Measurements from ENCODE around the gene STX10. TPM values are rescaled to one million over a fixed set of nuclear protein-coding genes. Genes with fewer than 3 reads are reported as not detected.
A peak's percentile ranks its signal among the peaks of the same experiment; 100 is the strongest.

STX10 gene
- total and polyA plus RNA-seq, 2 experiments from 2014 or later, result 66.5 to 82.2 TPM

- Histone ChIP-seq H3K27me3 (peaks cover 30% of the 10 kb centered on the region), H2AFZ (no peak overlapping the region)
- 21% methylated on average over 5 of the region's 7 CpGs for WGBS (ENCODE audit: low lambda C conversion rate, missing lambda C conversion rate)
These were observed 47.8 kb downstream of the STX10 start for GRCh38 chr19:13102416-13102665.

GRCh38 chr19:13101590-13102415 lies 48.4 kb downstream of the STX10 start:
- H3K4me1 ChIP-seq (ENCODE audit: insufficient read depth), result peaks cover 30% of the 10 kb centered on the region
- no peak overlapping the region for H3K27ac ChIP-seq
- H3K79me2 ChIP-seq, result no peaks in the 10 kb centered on the region
- no peaks in the 10 kb centered on the region for H3K36me3 ChIP-seq (replicated peaks; ENCODE audit: insufficient read depth, low read depth)
- DNase-seq (ENCODE audit: low spot score), result no peak
- H4K20me1 ChIP-seq (ENCODE audit: insufficient read depth, poor library complexity, severe bottlenecking), result peaks cover 4% of the 10 kb centered on the region
- H3K9me3 ChIP-seq (ENCODE audit: low read depth), result no peaks in the 10 kb centered on the region
- H3K27me3 ChIP-seq, result peaks cover 35% of the 10 kb centered on the region
- no peak for TF ChIP-seq EZH2 (IDR thresholded peaks at IDR 0.05; ENCODE audit: borderline replicate concordance)
- TF ChIP-seq EZH2phosphoT487 (IDR thresholded peaks at IDR 0.05; ENCODE audit: low read depth, severe bottlenecking, unreplicated experiment), result no peak
- TF ChIP-seq CTCF (IDR thresholded peaks at IDR 0.05; ENCODE audit: poor library complexity), result no peak
- H3K4me2 ChIP-seq, result peak overlapping the region; percentile 80
- H3K9me2 ChIP-seq (replicated peaks; ENCODE audit: insufficient read depth), result no peaks in the 10 kb centered on the region
- no peak overlapping the region for H2AFZ ChIP-seq
- 81% methylated on average over 7 of the region's 7 CpGs for WGBS (ENCODE audit: low lambda C conversion rate, missing lambda C conversion rate)
- no peak overlapping the region for H3K4me3 ChIP-seq

More at GRCh38 chr19:13102416-13102665, 47.8 kb downstream of the STX10 start:
- Histone ChIP-seq H3K9me3 (ENCODE audit: low read depth) (no peaks in the 10 kb centered on the region), H3K79me2 (no peaks in the 10 kb centered on the region), H3K4me3 (no peak overlapping the region), H3K27ac (no peak overlapping the region), H3K4me2 (peak overlapping the region; percentile 80), H3K9me2 (replicated peaks; ENCODE audit: insufficient read depth) (no peaks in the 10 kb centered on the region), H4K20me1 (ENCODE audit: insufficient read depth, poor library complexity, severe bottlenecking) (peaks cover 4% of the 10 kb centered on the region), H3K36me3 (replicated peaks; ENCODE audit: insufficient read depth, low read depth) (no peaks in the 10 kb centered on the region), H3K4me1 (ENCODE audit: insufficient read depth) (peaks cover 30% of the 10 kb centered on the region)
- no peak for DNase-seq (ENCODE audit: low spot score)
- TF ChIP-seq EZH2 (IDR thresholded peaks at IDR 0.05; ENCODE audit: borderline replicate concordance) (no peak), CTCF (IDR thresholded peaks at IDR 0.05; ENCODE audit: poor library complexity) (no peak), EZH2phosphoT487 (IDR thresholded peaks at IDR 0.05; ENCODE audit: low read depth, severe bottlenecking, unreplicated experiment) (no peak)

GRCh38 chr19:13100841-13101589 lies 49.2 kb downstream of the STX10 start:
- Histone ChIP-seq H3K9me3 (ENCODE audit: low read depth) (no peaks in the 10 kb centered on the region), H3K4me1 (ENCODE audit: insufficient read depth) (peaks cover 36% of the 10 kb centered on the region), H3K79me2 (no peaks in the 10 kb centered on the region), H3K27me3 (peaks cover 43% of the 10 kb centered on the region), H3K27ac (no peak overlapping the region), H3K4me2 (no peak overlapping the region), H3K4me3 (no peak overlapping the region), H3K36me3 (replicated peaks; ENCODE audit: insufficient read depth, low read depth) (no peaks in the 10 kb centered on the region), H3K9me2 (replicated peaks; ENCODE audit: insufficient read depth) (no peaks in the 10 kb centered on the region), H2AFZ (no peak overlapping the region), H4K20me1 (ENCODE audit: insufficient read depth, poor library complexity, severe bottlenecking) (peaks cover 4% of the 10 kb centered on the region)
- no peak for DNase-seq (ENCODE audit: low spot score)
- TF ChIP-seq CTCF (IDR thresholded peaks at IDR 0.05; ENCODE audit: poor library complexity) (peak; percentile 20), EZH2phosphoT487 (IDR thresholded peaks at IDR 0.05; ENCODE audit: low read depth, severe bottlenecking, unreplicated experiment) (no peak), EZH2 (IDR thresholded peaks at IDR 0.05; ENCODE audit: borderline replicate concordance) (no peak)
- 78% methylated on average over 15 of the region's 18 CpGs for WGBS (ENCODE audit: low lambda C conversion rate, missing lambda C conversion rate)

All from hepatocyte (in vitro differentiated cells).